ENCODE results near the gene EYS. TPM values are rescaled to one million over a fixed set of nuclear protein-coding genes. Genes with fewer than 3 reads are reported as not detected.

Gene EYS
- total and polyA plus RNA-seq, 9 of the 15 experiments (the other 6 are each of a cell fraction or from before 2014, with no cell fraction given): 0.03 to 0.36 (median 0.10) TPM; not detected in 2

- TF ChIP-seq REST (IDR thresholded peaks at IDR 0.05; ENCODE audit: borderline replicate concordance): no peak
- TF ChIP-seq REST (CRISPR knock-in tag; IDR thresholded peaks at IDR 0.05; ENCODE audit: low read depth): no peak
Observed at GRCh38 chr6:63795826-63796225, 1911.2 kb downstream of the EYS start (continued).

GRCh38 chr6:63795006-63795405 lies 1912.0 kb downstream of the EYS start:
- in situ Hi-C loops (cut with MboI): no loop called here
- Histone ChIP-seq H2AFZ (ENCODE audit: low read depth, low read length) (no peak overlapping the region), H3K9me1 (ENCODE audit: control insufficient read depth, insufficient read depth, low read length) (no peaks in the 10 kb centered on the region), H4K20me1 (replicated peaks; ENCODE audit: control insufficient read depth, insufficient read depth, low read length) (no peaks in the 10 kb centered on the region), H3K27ac (ENCODE audit: extremely low read depth, low read depth, low read length) (no peak overlapping the region), H3K4me2 (ENCODE audit: insufficient read depth, low read length) (no peak overlapping the region), H3K4me3 (no peak overlapping the region), H3K9ac (ENCODE audit: insufficient read depth in 1 of 2, low read depth in 2 of 2, low read length in 2 of 2) (no peak overlapping the region), H3K79me2 (ENCODE audit: control insufficient read depth, insufficient read depth, low read length) (no peaks in the 10 kb centered on the region), H3K36me3 (ENCODE audit: control insufficient read depth, insufficient read depth, low read length) (no peaks in the 10 kb centered on the region), H3K4me1 (replicated peaks in 1 of 2; ENCODE audit: control insufficient read depth in 2 of 2, insufficient read depth in 2 of 2, low read length in 2 of 2) (no peaks in the 10 kb centered on the region), H3K27me3 (ENCODE audit: control insufficient read depth in 2 of 2, insufficient read depth in 2 of 2, low read length in 2 of 2) (no peaks in the 10 kb centered on the region), H3K9me3 (replicated peaks; ENCODE audit: control insufficient read depth, insufficient read depth, low read depth, low read length) (no peaks in the 10 kb centered on the region)
- DNase-seq (ENCODE audit: extremely low read depth in 1 of 4, low spot score in 3 of 4): no peak
- intact Hi-C loops (cut with micrococcal nuclease): no loop called here
- CTCF ChIA-PET (ENCODE audit: low intra/inter-chr PET ratio): no interaction called here
- no peak for FAIRE-seq
- BruUV-seq (replicated peaks): no TSS peak
- no peak for ATAC-seq
- POLR2A ChIA-PET: no interaction called here
- TF ChIP-seq SREBF1 (IDR thresholded peaks at IDR 0.05; ENCODE audit: borderline replicate concordance, low read depth, low read length): no peak
- TF ChIP-seq TAF1 (IDR thresholded peaks at IDR 0.05; ENCODE audit: control insufficient read depth, extremely low read depth, insufficient read depth, low read length, severe bottlenecking): no peak
- no peak for TF ChIP-seq NFRKB (IDR thresholded peaks at IDR 0.05; ENCODE audit: low read depth)
- no peak for TF ChIP-seq ATF1 (CRISPR knock-in tag; IDR thresholded peaks at IDR 0.05)
- no peak for TF ChIP-seq ATF1 (tag; IDR thresholded peaks at IDR 0.05)
- TF ChIP-seq CBX5 (IDR thresholded peaks at IDR 0.05; ENCODE audit: borderline replicate concordance, low read depth): no peak
- TF ChIP-seq ZBTB7A (IDR thresholded peaks at IDR 0.05; ENCODE audit: borderline replicate concordance, control insufficient read depth, low read depth, low read length): no peak
- TF ChIP-seq NKRF (IDR thresholded peaks at IDR 0.05; ENCODE audit: borderline replicate concordance): no peak
- no peak for TF ChIP-seq ZNF143 (CRISPR knock-in tag; IDR thresholded peaks at IDR 0.05)
- TF ChIP-seq MCM7 (IDR thresholded peaks at IDR 0.05): no peak
- no peak for TF ChIP-seq HDAC6 (IDR thresholded peaks at IDR 0.05; ENCODE audit: low read depth, low read length)
- TF ChIP-seq XRCC5 (IDR thresholded peaks at IDR 0.05; ENCODE audit: low read depth, low read length): no peak
